HepG2 (cell line): ENCODE data around the gene ATP13A3. TPM values are rescaled to one million over a fixed set of nuclear protein-coding genes. Genes with fewer than 3 reads are reported as not detected.

Experiments
- ATAC-seq: fragments of 200-7000 bp; cut with Tn5 transposase; 3 replicates; pipeline ENCODE4 v1.9.1; 2020; ENCODE audit warnings: mild to moderate bottlenecking, moderate library complexity
- BruUV-seq: library from RNA; stranded (reverse); fragments of 400-500 nt; replicated peaks from 2 replicates; lab custom pipeline; 2021; lab: Mats Ljungman, UMichigan
- CTCF ChIA-PET: fragments of 300-600 bp; formaldehyde crosslinking; extraction: SDS; loops from one replicate; lab custom pipeline; 2021; ENCODE audit warnings: low total read pairs, inconsistent platforms, low intra/inter-chr PET ratio; lab: Yijun Ruan, JAX
- POLR2A ChIA-PET: fragments of 350-600 bp; sonication (Branson Sonifier 250); formaldehyde crosslinking; loops from one replicate; lab custom pipeline; 2020; ENCODE audit warnings: antibody characterized with exemption, inconsistent platforms; lab: Yijun Ruan, JAX
- DNase-seq: peaks from one replicate; pipeline ENCODE4 v3.0.0-alpha.2; 2015; ENCODE audit warnings: low spot score
- FAIRE-seq: peaks from 3 replicates; lab custom pipeline; 2011; peaks lifted over from hg19 to GRCh38; lab: Jason Lieb, UNC
- H2AFZ ChIP-seq: one replicate; pipeline ENCODE4 v1.6.1; 2011; ENCODE audit warnings: low read length, inconsistent platforms
- H3K27ac ChIP-seq: fragments of 300-600 bp; 3 replicates; pipeline ENCODE4 v1.8.0; 2011; ENCODE audit warnings: mixed run types, mild to moderate bottlenecking, mixed read lengths, low read length, inconsistent platforms; ENCODE audit not compliant: insufficient read depth; ENCODE audit errors: extremely low read length
- H3K27me3 ChIP-seq, 2 experiments: fragments of 200-600 bp in 1 of 2; 2 replicates in 1 of 2; 3 replicates in 1 of 2; pipeline versions ENCODE4 v1.6.0 to v1.8.0; 2011; ENCODE audit warnings: low read length in 2 of 2, mild to moderate bottlenecking in 2 of 2, moderate library complexity in 2 of 2, inconsistent platforms in 1 of 2; ENCODE audit not compliant: insufficient read depth in 2 of 2, control insufficient read depth in 1 of 2
- H3K36me3 ChIP-seq, 2 experiments: fragments of 200-600 bp in 1 of 2; replicated peaks in 1 of 2; 2 replicates in 1 of 2; 3 replicates in 1 of 2; pipeline versions ENCODE4 v1.5.1 to v1.8.0; 2011; ENCODE audit warnings: low read length in 2 of 2, inconsistent platforms in 1 of 2; ENCODE audit not compliant: insufficient read depth in 2 of 2, control insufficient read depth in 1 of 2
- H3K4me1 ChIP-seq: 2 replicates; pipeline ENCODE4 v1.5.1; 2012; ENCODE audit warnings: low read length, inconsistent platforms; ENCODE audit not compliant: insufficient read depth
- H3K4me2 ChIP-seq: 2 replicates; pipeline ENCODE4 v1.6.0; 2011; ENCODE audit warnings: low read depth, low read length, inconsistent platforms
- H3K4me3 ChIP-seq, 3 experiments: fragments of 200-600 bp in 1 of 3; sonication (generic), shearing (Covaris generic) in 1 of 3; replicated peaks in 1 of 3; 2 replicates each; pipeline ENCODE4 v1.5.1; 2011 to 2016; ENCODE audit warnings: low read length in 3 of 3, inconsistent platforms in 2 of 3, low read depth in 2 of 3, mild to moderate bottlenecking in 2 of 3, control low read depth in 1 of 3, mixed read lengths in 1 of 3; ENCODE audit not compliant: insufficient read depth in 1 of 3
- H3K79me2 ChIP-seq: one replicate; pipeline ENCODE4 v1.6.1; 2011; ENCODE audit warnings: low read length, inconsistent platforms; ENCODE audit not compliant: insufficient read depth
- H3K9ac ChIP-seq: 2 replicates; pipeline ENCODE4 v1.6.0; 2011; ENCODE audit warnings: mild to moderate bottlenecking, low read depth, low read length, inconsistent platforms; ENCODE audit not compliant: insufficient read depth
- H3K9me3 ChIP-seq: 2 replicates; pipeline ENCODE4 v1.5.1; 2012; ENCODE audit warnings: mild to moderate bottlenecking, low read length
- H4K20me1 ChIP-seq: 2 replicates; pipeline ENCODE4 v1.6.0; 2011; ENCODE audit warnings: inconsistent platforms, mild to moderate bottlenecking, low read length, moderate library complexity; ENCODE audit not compliant: insufficient read depth
- DPF2 ChIP-seq: sonication (generic); formaldehyde crosslinking; IDR thresholded peaks from 2 replicates; pipeline ENCODE4 v1.4.0; 2020; ENCODE audit warnings: mild to moderate bottlenecking, low read depth, missing genetic modification reagents, borderline replicate concordance
- FOXO1 ChIP-seq: sonication (generic); formaldehyde crosslinking; IDR thresholded peaks from 2 replicates; pipeline ENCODE4 v1.4.0; 2020; ENCODE audit warnings: missing genetic modification reagents
- MAFG ChIP-seq: sonication (generic); formaldehyde crosslinking; IDR thresholded peaks from 2 replicates; pipeline ENCODE4 v1.5.1; 2020; ENCODE audit warnings: mild to moderate bottlenecking, missing genetic modification reagents
- NCOR1 ChIP-seq: fragments of 200-600 bp; sonication (generic); IDR thresholded peaks from 2 replicates; pipeline ENCODE4 v1.7.0; 2017; ENCODE audit warnings: antibody characterized with exemption, low read length, borderline replicate concordance
- NRL ChIP-seq: sonication (generic); formaldehyde crosslinking; IDR thresholded peaks from 2 replicates; pipeline ENCODE4 v1.5.0; 2020; ENCODE audit warnings: missing genetic modification reagents, mild to moderate bottlenecking, moderate library complexity, borderline replicate concordance
- PHB2 ChIP-seq: fragments of 450-650 bp; IDR thresholded peaks from 2 replicates; pipeline ENCODE4 v1.6.1; 2018; ENCODE audit not compliant: partially characterized antibody
- TCF7 ChIP-seq: sonication (generic); IDR thresholded peaks from 2 replicates; pipeline ENCODE4 v1.6.1; 2016; ENCODE audit warnings: antibody characterized with exemption, low read depth
- TEAD3 ChIP-seq: optimal IDR thresholded peaks from 2 replicates; pipeline ENCODE3; 2016; ENCODE audit warnings: borderline replicate concordance
- ZFP82 ChIP-seq: sonication (generic); formaldehyde crosslinking; IDR thresholded peaks from 2 replicates; pipeline ENCODE4 v1.5.1; 2020; ENCODE audit warnings: mild to moderate bottlenecking, missing genetic modification reagents, borderline replicate concordance
- ZMYM3 ChIP-seq: sonication (generic); formaldehyde crosslinking; IDR thresholded peaks from 2 replicates; pipeline ENCODE4 v1.5.1; 2020; ENCODE audit warnings: mild to moderate bottlenecking, missing genetic modification reagents
- ZNF34 ChIP-seq: sonication (generic); formaldehyde crosslinking; IDR thresholded peaks from 2 replicates; pipeline ENCODE4 v1.4.0; 2020; ENCODE audit warnings: mild to moderate bottlenecking, missing genetic modification reagents, borderline replicate concordance
- ZNF343 ChIP-seq: sonication (generic); formaldehyde crosslinking; IDR thresholded peaks from 2 replicates; pipeline ENCODE4 v1.4.0; 2020; ENCODE audit warnings: mild to moderate bottlenecking, missing genetic modification reagents
- ZNF878 ChIP-seq: sonication (generic); formaldehyde crosslinking; IDR thresholded peaks from 2 replicates; pipeline ENCODE4 v1.8.1; 2023; ENCODE audit warnings: mild to moderate bottlenecking, missing genetic modification reagents, moderate library complexity
- WGBS: methylation state at CpG from one replicate; pipeline ENCODE4 v1.1.6; 2017; ENCODE audit warnings: low lambda C conversion rate; 5-methylcytosine and 5-hydroxymethylcytosine counted together
- in situ Hi-C: cut with HindIII; loops from 2 replicates; pipeline ENCODE4 v1.10.0; 2017; ENCODE audit warnings: low pct_unique_long_range_greater_than_20kb; ENCODE audit not compliant: extremely low pct_ligation_motif_present
- intact Hi-C: fragments of 100-400 bp; cut with micrococcal nuclease; formaldehyde crosslinking; loops from one replicate; pipeline ENCODE4 v1.10.0; 2022; ENCODE audit not compliant: unreplicated experiment
- polyA plus RNA-seq, 8 experiments: library from polyadenylated mRNA; depleted of rRNA in 3 of 8; stranded (reverse) in 7 of 8; unstranded in 1 of 8; fragments of >200 nt; fragmentation: Illumina TruSeq in 4 of 8; extraction: Trizol in 4 of 8; gene quantifications; 2 replicates each; pipeline versions ENCODE4 v1.2.1 to v1.2.3, GENCODE V29; 2011 to 2016; ENCODE audit warnings: low read depth in 4 of 8, missing spikeins in 1 of 8, mixed read lengths in 1 of 8; ENCODE audit not compliant: insufficient read depth in 1 of 8
- total RNA-seq, 5 experiments: library from RNA; depleted of rRNA; stranded (reverse); fragments of >200 nt; fragmentation: Illumina TruSeq; extraction: Trizol; gene quantifications; 2 replicates each; pipeline ENCODE4 v1.2.3, GENCODE V29; 2016; ENCODE audit warnings: low read depth in 1 of 5
- TF ChIP-seq, protein P1 (sequence below): sonication (generic); formaldehyde crosslinking; IDR thresholded peaks from 2 replicates; pipeline ENCODE4 v1.8.1; 2023; ENCODE audit warnings: missing genetic modification reagents, mild to moderate bottlenecking, borderline replicate concordance
- TF ChIP-seq, protein P2 (sequence below): sonication (generic); formaldehyde crosslinking; IDR thresholded peaks from 2 replicates; pipeline ENCODE4 v1.4.0; 2020; ENCODE audit warnings: mild to moderate bottlenecking, missing genetic modification reagents

Gene ATP13A3
- total and polyA plus RNA-seq, 2 of the 13 experiments (the other 11 are each of a cell fraction or from before 2014, with no cell fraction given): 44.9 to 80.8 TPM

DNA sequence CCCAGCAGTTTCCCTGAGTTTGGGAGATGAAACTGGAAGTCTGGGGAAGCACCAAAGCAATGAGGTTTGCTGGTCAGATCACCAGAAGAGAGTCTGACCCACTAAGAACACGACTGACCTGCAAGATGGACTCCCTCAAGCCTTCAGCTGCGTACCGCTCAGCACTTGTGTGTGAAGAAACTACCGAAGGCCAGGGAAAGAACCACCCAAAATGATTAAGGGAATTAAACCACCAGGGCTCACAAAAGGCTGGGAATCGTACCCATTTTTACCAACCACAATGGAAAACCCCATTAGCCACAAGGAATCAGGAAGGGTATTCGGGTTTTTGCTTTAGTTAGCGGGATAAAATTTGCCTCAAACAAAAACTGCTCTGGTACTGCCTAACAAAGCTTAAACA is 21.6 kb downstream of the ATP13A3 start:
- no peak for FAIRE-seq
- no TSS peak for BruUV-seq
- no peak overlapping the region for H3K4me3 ChIP-seq
- H3K27ac ChIP-seq: no peak overlapping the region
- H3K9ac ChIP-seq: no peak overlapping the region
- TF ChIP-seq TCF7: no peak
- no peak for TF ChIP-seq ZNF343 (CRISPR knock-in tag)
- TF ChIP-seq NRL: no peak
- TF ChIP-seq ZFP82 (CRISPR knock-in tag): no peak
- TF ChIP-seq ZNF878: no peak
- no peak for TF ChIP-seq DPF2
- no peak for TF ChIP-seq ZNF34
- no peak for TF ChIP-seq PHB2
- no peak for TF ChIP-seq MAFG (CRISPR knock-in tag)
- TF ChIP-seq FOXO1 (CRISPR knock-in tag): no peak
- TF ChIP-seq, protein P1, sequence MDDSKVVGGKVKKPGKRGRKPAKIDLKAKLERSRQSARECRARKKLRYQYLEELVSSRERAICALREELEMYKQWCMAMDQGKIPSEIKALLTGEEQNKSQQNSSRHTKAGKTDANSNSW (CRISPR knock-in tag): no peak
- TF ChIP-seq, protein P2, sequence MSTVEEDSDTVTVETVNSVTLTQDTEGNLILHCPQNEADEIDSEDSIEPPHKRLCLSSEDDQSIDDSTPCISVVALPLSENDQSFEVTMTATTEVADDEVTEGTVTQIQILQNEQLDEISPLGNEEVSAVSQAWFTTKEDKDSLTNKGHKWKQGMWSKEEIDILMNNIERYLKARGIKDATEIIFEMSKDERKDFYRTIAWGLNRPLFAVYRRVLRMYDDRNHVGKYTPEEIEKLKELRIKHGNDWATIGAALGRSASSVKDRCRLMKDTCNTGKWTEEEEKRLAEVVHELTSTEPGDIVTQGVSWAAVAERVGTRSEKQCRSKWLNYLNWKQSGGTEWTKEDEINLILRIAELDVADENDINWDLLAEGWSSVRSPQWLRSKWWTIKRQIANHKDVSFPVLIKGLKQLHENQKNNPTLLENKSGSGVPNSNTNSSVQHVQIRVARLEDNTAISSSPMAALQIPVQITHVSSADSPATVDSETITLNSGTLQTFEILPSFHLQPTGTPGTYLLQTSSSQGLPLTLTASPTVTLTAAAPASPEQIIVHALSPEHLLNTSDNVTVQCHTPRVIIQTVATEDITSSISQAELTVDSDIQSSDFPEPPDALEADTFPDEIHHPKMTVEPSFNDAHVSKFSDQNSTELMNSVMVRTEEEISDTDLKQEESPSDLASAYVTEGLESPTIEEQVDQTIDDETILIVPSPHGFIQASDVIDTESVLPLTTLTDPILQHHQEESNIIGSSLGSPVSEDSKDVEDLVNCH (CRISPR knock-in tag): no peak
- no peak for TF ChIP-seq NCOR1
- TF ChIP-seq TEAD3 (CRISPR knock-in tag): no peak
- no peak for TF ChIP-seq ZMYM3
- 97% methylated on average over 7 of the region's 7 CpGs for WGBS
- H4K20me1 ChIP-seq: peaks cover 38% of the 10 kb centered on the region
- ChIA-PET POLR2A (no interaction called here), CTCF (no interaction called here)
- H3K4me1 ChIP-seq: peaks cover 16% of the 10 kb centered on the region
- H2AFZ ChIP-seq: no peak overlapping the region
- H3K36me3 ChIP-seq: peaks cover 1 to 10% of the 10 kb centered on the region in 2 experiments; a peak in 2 of 5 replicates
- DNase-seq: no peak
- H3K79me2 ChIP-seq: peaks cover 79% of the 10 kb centered on the region
- H3K9me3 ChIP-seq: no peaks in the 10 kb centered on the region
- intact Hi-C loops (no loop called here), in situ Hi-C loops (no loop called here)
- no peak overlapping the region for H3K4me2 ChIP-seq
- H3K27me3 ChIP-seq: no peaks in the 10 kb centered on the region
- no peak for ATAC-seq
